ENCODE measurements around the gene PLSCR3.

The PLSCR3 gene

GRCh38 chr17:7405350-7406234 is 11.3 kb upstream of the PLSCR3 start:
- no peak for DNase-seq

DNA sequence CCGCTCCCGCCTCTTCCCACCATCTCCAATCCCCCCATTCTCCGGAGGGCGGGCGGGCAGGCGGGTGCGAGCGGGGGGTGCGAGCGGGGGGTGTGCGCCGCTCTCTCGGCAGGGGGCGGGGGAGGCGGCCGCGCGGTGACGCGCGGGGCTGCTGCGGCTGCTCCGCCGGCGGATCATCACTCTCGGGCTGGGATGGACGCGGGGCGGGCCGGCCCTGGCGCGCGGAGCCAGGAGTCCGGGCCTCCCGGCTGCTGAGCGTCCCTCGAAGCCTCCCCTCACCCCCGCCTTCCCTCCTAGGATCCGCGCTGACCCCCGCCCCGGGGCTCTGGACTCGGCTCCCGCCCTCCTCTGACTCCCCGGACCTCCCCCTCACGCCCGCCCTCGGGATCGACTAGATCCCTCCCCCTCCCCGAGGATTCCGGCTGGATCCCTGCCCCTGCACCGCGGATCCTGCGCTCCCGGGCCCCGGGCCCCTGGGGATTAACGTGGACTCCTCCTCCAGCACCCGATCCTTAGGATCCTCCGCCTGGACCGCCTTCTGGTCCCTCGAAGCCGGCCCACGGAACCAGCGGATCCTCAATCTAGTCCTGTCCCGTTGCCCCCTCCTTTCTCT is 10.5 kb upstream of the PLSCR3 start:
- no peak for DNase-seq

DNA sequence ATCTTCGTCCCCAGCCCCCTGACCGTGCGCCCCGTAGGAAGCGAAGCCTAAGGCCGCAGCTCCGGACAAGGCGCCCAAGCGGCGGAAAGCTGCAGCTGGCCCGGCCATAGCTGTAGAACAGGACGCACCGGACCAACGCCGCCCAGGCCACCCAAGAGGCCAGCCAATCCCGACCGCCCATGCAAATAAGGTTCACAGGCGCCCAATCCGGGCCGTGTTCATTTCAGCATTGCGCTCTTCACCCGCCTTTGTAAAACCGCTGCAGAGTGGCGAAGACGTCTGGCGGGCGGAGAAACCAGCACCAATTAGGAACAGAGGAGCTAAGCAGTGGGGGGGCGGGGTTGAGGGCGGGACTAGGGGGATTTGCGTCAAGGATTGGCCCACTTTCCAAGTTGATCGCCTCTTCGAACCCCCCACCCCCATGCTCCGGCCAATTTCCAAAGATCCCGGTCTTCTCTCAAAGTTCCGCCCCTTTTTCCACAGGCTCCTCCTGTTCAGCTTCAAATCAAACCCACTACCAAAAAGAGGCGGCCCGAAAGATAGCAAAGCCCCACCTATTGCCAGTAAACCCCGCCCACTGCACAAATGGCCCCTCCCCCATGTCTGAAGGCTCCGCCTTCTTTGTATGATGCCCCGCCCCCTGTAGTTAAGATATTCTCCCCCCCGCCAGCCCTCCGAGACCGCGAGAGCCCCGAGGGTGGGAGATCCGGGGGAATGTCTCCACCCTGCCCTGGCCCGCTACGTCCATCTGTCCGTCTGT is 9.8 kb upstream of the PLSCR3 start, which contains the start of gene TMEM256:
Gene TMEM256 (minus strand): TSS at position 121 of the 760 bp plus-strand sequence. CDS start 13 bp downstream, at position 108.
- DNase-seq, result peak; percentile 95 to 96

- no peak for DNase-seq
Measured at GRCh38 chr17:7403727-7403976, 9.3 kb upstream of the PLSCR3 start.

- DNase-seq, result no peak
Measured at GRCh38 chr17:7403043-7403726, 8.9 kb upstream of the PLSCR3 start.

- no peak for DNase-seq
Measured at GRCh38 chr17:7398612-7399011, 4.3 kb upstream of the PLSCR3 start.

- no peak for DNase-seq
Measured at GRCh38 chr17:7396147-7396546, 1.8 kb upstream of the PLSCR3 start.

DNA sequence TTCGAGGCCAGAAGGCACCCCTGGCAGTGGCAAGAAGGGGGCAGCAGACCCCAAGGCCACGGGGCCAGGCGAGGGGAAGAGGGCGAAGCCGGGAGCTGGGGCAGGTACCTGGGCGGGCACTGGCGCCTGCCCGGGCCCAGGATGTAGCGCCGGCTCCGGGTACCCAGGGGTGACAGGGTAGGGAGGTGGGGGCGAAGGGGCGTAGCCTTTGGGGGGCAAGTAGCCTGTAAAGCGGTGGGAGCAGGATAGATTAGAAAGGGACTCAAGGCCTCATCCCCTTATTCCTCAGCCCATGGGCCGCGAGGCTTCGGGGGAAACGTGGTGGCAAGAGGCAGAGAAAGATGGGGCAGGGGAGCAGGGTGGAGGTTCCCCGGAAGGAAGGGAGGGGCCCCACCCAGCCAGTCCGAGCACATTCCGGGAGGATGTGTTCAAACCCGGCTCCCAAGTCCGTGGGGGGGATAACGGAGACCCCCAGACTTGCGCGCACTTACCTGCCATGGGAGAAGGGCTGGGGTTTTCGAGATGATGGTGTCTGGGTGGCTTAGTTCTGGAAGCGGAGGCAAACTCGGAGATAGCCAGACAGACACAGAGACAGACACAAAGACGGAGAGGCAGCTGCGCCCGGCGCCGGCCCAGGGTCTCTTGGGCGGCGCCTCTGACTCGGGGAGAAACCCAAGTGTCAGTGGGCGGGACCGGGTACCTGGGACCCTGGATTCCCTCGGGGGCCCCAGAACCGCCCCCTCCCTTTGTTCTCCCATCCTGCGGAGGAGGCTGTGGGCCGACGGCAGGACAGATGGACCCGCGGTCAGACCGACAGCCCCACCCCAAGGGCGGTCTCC is 493 bp downstream of the PLSCR3 start:
- DNase-seq, result no peak

- DNase-seq, result no peak
Measured at GRCh38 chr17:7392696-7393612, 1.4 kb downstream of the PLSCR3 start.

- DNase-seq, result no peak
Measured at GRCh38 chr17:7391307-7391706, 3.0 kb downstream of the PLSCR3 start.

DNA sequence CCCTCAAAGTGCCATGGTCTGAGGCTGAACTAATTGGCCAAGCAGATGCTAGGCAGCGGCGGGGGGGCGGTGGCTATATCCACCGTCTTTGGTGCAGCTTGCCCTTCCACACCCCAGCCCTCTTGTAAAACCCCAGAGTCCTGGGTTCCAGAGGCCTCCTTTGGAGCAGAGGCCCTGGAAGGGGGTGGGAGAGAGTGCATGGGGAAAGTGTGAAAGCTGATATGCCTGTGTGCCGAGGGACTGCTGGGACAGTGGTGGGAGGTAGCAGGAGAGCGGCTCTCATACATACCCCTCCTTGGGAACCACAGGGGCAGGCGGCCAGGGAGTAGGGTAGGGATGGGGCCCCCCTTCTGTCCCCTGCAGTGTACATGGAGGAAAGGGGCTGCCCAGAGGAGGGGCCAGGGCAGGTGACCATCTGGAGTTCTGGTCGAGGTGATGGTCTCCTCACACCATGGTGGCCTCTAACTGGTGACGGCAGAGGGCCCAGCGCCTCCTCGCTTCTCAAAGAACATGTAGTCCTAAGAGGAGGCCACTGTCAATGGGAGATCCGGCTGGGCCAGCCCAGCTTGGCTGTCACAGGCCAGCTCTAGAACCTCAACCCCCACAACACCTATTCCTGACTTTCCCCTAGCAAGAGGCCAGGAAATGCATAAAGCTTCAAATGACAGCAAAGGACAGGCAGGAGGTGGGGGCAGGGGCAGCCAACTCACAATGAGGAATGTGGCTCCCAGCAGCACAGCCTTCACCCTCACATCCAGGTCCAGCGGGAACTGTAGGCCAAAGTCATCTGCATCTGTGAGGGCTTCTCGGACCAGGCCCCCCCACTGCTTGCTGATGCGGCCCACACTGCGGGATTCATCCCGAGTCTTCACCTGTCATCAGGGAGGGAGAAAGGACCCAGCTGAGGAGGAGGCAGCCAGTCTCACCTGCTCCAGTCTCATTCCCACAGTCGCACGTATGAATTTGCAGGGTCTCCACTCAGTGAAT is 4.1 kb downstream of the PLSCR3 start:
- no peak for DNase-seq

DNA sequence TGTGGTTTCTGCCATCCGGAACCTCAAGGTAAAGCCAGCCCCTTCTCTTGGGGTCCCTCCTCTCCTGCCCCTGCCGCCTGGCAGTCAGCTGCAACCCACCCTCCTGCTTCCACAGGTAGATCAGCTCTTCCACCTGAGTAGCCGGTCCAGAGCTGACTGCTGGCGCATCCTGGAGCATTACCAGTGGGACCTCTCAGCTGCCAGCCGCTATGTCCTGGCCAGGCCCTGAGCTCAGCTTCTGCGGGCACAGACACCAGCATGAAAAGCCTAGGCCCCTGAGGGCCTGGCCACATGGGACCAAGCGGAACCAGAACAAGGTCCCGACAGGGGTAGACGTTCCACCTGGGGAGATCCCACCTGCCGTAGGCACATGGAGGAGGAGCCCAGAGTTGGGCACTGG is 5.5 kb downstream of the PLSCR3 start:
- DNase-seq, result no peak

GRCh38 chr17:7384489-7385081 is 9.7 kb downstream of the PLSCR3 start:
- DNase-seq, result no peak

- DNase-seq, result peak in 1 of 2 experiments; percentile 37
Measured at GRCh38 chr17:7383742-7384488, 10.4 kb downstream of the PLSCR3 start.

DNA sequence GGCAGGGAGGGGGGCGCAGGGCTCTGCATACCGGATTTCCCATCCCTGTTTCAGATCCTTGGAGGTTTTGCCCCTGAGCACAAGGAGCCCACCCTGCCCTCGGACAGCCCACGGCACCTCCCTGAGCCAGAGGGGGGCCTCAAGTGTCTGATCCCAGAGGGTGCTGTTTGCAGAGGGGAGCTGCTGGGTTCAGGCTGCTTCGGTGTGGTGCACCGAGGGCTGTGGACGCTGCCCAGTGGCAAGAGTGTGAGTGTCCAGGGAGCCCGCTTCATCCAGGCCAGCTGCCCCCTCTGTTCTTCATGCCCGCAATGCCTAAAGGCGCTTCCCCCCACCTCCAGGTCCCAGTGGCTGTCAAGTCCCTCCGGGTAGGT is 11.0 kb downstream of the PLSCR3 start:
- DNase-seq, result no peak

GRCh38 chr17:7382901-7383300 is 11.4 kb downstream of the PLSCR3 start:
- no peak for DNase-seq

DNA sequence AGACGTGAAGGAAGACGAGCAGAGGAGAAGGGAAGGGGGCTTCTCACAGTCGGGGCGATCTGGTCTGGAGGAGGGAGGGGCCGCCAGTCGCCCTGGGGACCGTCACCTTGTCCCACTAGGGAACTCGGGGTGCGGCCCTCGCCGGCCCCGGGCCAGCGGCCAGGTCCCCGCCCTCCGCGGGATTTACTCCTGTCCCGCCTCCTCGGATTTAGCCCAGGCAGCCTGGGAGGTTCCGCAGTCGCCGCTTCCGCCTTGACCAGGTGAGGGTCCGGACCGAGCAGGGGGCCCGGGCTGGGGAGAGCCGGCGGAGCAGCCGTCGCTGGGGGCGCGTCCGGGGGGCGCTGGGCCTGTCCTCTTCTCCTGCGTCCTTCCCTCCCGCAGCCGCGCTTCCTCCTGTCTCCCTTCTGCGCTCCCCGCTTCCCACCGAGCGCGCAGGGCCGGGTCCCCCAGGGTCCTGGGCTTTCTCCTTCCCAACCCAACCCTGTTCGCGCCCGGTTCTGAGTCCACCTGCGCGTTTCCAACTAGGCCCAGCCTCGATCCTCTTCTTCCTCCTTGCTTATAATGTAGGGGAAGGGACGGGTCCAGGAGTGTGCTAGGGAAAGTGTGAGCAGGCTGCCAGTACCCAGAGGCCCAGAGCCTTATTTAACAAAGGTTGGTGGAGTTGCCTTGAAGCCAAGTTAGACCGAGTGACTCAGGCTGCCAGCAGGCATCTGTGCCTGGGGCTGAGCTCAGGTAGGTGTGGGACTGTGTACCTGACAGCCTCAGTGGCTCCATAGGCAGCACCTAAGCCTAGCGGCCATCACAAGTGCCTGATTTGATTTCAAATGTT is 13.3 kb downstream of the PLSCR3 start, which contains the start of gene TNK1:
Gene TNK1 (plus strand): TSS at position 235 of the 829 bp plus-strand sequence. CDS start 1,838 bp downstream, outside the sequence.
- DNase-seq, result no peak

GRCh38 chr17:7380321-7380720 is 14.0 kb downstream of the PLSCR3 start:
- peak in 1 of 2 experiments; percentile 48 for DNase-seq
